GM19043 (cell line): ENCODE data around the gene NFYC.
"Not testable (repeated sequence)": the region's sequence is repeated elsewhere in the genome, so short reads cannot be mapped to it uniquely, and the experiment has no call there.

Source experiments
- ATAC-seq: cut with Tn5 transposase; IDR thresholded peaks from one replicate; pipeline ENCODE4 v1.9.1; 2021; ENCODE audit warnings: low read depth; ENCODE audit not compliant: unreplicated experiment

The NFYC gene

DNA sequence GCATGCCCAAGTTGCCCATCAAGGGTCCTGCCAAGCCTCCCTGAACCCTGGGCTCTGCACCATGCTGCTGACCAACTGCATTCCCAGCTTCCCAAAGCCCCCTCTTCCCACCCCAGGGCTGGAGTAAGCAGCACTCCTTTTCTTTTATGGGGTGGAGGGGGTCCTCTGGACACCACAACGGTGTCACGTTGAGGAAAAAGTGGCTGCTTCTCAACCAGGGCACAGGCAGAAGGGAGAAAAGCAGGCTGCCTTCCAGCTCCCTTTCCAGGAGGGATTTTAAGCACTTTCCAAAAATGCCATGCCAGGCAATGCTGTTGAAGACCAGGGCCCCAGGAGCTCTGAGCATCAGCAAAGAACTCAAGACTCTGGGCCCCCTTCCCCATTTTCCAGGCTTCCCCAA lies 26.7 kb upstream of the NFYC start:
- ATAC-seq = no peak

DNA sequence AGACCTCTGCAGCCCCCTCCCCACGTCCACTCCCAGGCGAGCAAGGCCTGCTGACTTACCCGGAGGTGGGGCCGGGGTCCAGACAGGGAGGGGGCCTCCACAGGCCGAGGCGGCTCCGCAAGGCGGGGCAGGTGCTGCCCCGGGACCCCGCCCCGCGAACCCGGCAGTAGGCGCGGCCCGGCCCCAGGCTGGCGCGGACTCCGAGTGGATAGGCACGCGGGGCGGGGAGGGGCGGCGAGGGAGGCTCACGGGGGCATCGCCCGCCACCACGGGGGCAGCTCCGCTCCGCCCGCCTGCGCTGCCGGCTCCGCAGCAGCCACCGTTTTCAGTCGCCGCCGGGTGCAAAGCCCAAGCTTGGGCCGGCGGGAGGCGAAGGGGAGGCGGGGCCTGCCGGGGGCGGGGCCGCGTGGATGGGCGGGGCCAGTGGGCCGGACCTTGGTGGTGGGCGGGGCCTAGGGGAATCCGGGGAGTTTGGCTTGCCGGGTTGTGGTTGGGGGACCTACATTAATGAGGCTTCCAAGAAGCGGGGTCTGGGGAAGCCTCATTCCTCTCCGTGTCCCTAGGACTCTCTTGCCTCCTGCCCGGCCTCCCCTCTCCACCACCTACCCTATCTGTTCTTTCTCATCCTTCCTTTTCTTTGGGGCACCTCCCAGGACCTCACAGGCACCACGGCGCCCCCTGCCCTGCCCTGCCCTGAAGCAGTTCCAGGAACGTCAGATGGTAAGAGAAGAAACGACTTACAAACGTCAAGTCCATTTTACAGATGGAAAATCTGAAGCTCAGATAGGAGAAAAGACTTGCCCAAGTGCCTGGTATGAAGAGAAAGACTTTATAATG lies 26.0 kb upstream of the NFYC start, which contains the start of gene RIMS3:
TSS of gene RIMS3 (minus strand) at position 348 of the 837 bp plus-strand sequence. CDS start 23,757 bp downstream, outside the sequence.
- peak; percentile 60 for ATAC-seq

DNA sequence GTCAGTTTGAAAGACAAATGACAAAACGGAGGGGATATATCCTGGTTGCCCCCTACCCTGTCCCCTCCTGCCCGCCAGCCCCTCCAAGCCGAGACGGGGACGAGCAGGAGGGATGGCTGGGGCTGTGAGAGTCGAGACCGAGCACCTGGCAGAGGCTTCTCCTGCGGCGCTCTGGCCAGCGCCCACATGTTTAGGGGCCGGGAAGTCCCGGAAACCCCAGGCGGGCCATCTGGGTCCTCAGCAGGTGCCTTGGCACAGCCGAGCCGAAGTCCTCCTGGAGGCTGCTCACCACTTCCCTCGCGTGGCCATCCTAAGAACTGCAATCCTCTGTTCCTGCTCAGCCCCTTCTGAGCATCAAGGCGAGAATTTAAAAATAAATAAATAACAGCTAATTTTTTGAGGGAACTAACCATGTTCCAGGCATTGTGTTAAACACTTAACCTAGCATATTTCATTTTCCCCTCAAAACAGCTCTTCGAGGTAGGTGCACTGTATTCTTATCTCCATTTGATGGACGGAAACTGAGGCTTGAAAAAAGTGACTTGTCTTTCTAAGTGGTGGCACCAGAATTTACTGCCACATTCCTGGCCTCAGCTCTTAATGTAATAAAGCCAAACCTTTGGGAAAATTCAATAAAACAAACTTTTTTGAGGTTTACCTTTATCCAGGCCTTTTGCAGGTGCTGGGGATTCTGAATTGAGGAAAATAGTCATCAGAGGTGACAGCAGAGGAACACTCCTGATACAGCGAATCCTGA lies 22.6 kb upstream of the NFYC start:
- peak; percentile 60 for ATAC-seq

DNA sequence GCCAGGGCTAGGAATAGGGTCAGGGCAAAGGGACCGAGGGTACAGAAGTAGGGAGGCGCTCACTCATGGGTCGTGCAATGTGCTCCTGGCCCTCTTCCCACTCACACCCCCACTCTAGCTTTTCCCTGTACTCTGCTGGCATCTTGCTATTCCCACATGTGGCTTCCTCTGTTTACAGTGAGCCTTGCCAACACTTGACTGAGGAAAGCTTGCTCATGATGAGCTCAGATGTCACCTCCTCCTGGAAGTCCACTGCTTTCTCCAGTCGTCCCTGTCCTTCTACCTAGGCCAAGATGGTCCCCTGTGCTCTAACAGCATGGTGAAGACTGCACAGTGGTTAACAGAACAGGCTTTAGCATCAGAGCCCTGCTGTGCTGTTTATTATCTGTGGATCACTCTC lies 18.1 kb upstream of the NFYC start:
- no peak for ATAC-seq

DNA sequence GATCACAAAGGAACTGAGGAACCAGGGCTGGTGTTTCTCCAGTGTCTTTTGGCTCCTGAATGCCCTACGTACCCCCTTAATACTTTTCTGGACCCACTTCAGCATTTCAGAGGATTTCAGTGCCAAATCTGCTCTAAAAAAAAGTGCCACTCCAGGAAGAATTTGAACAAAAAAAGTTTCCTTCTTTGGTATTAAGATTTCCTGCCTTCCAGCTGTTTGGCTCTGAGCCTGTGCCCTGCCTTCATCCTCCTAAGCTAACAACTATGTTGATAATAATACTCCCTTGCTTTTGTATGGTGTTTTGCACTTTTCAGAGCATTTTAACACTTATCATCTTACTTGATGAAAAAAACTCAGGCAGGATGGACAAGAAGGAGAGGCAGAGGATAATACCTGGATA lies 15.0 kb upstream of the NFYC start:
- ATAC-seq = no peak

DNA sequence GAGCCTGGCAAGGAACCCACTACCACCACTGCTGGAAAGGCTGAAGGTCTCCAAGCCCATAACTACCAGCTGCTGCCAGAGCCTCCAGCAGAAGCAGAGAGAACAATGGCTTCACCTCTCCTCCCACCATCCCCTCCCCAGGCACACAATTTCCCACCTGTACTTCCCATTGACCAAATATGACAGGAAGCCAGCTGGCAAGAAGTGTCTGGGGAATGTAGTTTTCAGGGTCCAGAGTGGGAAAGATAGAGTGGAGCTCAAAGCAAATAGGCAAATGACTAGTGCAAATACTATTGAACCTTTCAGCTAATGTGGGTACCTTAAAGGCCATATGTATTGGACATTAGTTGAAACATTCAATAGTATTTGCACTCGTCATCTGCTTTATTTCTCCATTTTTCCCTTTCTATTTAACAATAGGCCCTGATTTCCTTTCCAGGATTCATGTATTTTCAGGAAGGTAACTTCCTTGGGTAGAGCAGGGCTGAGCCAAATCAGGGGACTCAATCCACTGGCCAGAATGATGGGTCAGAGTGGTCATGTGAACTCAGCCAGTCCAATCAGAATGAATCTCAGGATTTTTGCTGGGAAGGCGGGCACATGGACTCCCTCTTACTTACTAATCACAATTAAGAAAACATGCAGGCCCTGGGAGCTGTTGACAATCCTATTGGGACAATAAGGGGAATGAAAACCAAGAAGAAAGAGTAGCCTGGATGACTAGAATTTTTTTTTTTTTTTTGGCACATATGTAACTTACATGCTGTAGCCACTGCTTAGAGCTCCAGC lies 12.1 kb upstream of the NFYC start:
- ATAC-seq = no peak

DNA sequence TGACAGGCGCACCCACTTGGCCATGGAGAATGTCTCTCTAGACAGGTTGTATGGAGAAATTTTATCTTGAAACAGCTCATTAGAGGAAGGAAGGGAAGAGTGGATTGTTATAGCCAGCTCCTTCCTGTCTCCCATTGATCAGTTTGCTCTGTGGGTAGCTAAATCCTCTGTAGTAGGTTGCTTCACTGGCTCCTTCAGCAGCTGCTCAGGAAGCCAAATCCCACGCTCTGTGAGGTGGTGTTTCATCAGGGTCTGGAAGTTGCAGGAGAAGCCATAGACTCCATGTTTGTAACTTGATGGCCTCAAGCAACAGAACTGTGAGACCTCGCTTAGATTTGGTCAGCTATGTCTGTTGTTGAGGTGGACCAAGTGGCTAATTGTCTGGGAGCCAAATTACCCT lies 6.8 kb upstream of the NFYC start:
- no peak for ATAC-seq

DNA sequence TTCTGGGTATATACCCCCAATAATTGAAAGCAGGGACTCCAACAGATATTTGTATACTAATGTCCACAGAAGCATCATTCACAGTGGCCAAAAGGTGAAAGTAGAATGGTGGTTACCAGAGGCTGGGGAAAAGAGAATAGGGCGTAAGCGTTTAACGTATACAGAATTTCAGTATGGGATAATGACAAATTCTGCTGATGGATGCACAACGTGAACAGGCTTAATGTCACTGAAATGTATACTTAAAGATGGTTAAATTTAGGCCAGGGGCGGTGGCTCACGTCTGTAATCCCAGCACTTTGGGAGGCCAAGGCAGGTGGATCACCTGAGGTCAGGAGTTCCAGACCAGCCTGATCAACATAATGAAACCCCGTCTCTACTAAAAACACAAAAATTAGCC lies 4.4 kb upstream of the NFYC start:
- ATAC-seq = no peak

DNA sequence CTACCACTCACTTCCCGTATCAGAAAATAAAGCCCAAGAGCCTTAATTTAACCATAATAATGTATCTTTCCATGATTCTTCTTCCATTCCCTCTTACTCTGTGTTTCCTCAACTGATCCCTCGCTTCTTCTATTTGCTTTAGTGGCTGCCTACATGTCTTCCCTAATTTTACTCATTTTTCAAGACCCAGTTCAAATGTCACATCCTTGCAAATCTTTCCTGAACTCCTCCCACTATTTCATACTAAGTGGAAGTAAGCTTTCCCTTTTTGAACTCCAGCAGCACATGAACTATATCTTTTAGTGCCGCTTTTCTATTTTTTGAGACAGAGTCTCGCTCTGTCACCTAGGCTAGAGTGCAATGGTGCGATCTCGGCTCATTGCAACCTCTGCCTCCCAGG lies 3.8 kb upstream of the NFYC start:
- no peak for ATAC-seq

DNA sequence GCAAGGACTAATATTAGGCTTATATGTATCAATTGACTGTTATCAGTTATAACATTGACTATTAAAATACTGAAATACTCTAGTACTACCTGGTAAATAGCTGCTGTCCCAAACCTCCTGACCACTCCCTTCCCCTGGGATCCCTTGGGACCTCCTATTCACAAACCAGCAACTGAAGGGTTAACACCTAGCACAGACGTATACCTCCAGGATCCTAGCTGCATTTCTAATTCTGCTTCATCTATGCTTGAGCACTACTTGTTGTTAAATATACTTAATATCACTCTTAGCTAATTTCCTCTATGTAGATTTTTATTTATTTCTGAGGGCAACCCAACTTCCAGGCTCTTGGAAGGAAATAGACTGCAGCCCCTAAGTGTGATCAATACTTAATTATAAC lies 1.8 kb upstream of the NFYC start:
- ATAC-seq = no peak

DNA sequence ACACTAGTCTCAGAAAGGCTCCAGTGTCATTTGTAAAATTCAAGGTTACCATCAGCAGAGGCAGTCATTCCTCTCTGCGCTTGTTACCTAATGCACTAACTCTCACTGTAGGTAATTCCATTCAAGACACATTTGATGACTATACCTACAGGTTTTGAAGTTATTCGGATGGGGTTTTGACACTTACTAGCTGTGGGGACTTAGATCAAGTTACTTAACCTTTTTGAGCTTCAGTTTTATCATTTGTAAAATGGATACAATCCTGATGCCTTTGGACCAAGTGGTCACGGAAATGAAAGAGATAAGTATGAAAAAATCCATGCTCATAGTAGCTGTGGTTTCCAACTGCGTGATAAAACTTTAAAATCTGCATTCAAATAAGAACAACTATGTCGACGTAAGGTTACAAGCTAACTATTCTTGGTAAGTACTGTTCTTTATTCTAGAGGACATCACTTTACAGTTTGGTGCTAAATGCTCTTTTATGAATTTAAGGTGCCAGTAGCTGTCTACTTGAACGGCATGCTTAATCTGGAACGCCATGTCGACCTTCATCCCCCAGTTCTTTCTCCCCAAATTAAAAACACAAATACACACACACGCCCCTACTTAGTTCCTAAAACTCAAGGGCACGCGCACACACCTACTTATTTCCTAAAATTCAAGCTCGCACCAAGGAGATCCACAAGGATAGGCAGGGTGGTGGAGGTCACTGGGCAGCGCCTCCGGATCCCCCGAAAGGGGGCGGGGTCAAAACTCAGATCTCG lies 550 bp upstream of the NFYC start:
- ATAC-seq = no peak

DNA sequence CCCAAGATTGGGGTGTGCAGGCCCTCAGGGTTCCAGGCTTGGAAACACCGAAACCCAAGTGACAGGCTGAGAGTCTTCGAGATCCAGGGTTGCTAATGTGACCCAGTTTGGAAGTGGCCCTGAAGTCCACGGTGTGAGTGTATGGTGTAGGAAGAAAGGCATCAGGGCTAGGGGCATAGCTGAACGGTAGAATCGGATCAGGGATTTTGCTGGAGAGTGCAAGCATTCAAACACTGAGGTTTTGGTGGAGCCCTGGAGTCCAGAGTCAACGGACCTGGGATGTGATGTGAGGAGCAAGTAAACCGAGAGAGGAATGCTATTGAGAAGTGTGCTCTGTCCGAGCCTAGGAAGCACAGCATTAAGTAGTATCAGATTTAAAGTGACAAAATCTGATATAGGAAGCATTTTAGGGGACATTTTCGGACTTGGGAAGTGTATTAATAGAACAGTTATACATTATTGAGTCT lies 958 bp downstream of the NFYC start:
- no peak for ATAC-seq

DNA sequence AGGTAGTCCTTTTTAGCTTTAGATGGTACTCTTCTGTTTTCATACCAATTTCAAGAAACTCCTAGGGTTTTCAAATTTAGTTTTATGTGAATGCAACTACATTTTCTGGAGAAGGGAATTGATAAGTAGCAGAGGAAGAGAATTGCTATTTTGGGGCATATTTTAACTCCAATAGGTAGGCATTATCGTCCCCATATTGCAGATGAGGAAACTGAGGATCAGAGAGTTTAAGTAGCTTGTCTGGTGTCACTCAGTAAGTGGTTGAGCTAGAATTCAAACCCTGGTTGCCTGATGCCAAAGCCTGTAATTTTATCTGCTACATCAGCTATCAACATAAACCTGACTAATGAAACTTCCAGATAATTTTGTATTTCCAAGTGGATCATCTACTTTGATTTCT lies 1.9 kb downstream of the NFYC start:
- ATAC-seq = no peak

DNA sequence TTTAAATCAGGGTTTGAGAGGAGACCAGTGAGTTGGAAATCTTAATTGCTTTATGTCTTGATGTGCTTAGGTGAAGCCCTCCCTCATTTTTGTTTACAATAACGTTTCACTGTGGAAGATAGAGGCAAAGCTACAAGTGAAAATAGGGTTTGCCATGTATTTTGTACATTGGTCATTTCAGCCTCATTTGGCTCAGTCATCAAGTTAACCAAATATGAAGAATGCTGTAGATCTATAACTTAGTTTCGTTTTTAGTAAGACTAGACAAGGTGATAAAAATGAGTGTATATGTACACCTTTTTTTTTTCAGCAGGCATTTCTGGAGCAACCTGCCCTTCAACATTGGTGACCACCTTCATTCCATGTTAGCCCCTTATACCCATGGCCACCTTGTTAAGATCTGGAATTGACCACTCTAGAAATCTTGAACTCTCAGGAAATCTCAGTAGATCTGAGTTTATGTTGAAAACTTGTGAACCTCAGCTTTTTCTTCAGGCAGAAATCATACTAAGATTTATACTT lies 2.9 kb downstream of the NFYC start:
- no peak for ATAC-seq

DNA sequence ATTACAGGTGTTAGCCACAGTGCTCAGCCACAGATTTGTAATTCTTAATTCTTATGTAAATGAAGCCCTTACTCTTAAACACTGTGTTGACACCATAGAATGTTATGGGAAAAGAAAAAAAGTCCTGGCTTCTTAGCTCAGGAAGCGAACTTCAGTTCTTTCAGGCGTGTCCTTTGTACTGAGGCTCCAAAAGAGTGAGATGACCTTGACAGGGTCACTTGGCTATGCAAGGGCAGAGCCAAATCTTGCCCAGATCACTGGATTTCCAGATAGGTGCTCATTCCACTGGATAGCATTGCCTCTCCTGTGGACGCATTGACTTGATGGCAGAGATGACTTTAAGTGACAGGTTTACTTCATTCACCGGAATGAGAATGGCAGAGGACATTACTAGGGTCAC lies 4.8 kb downstream of the NFYC start:
- ATAC-seq = no peak

DNA sequence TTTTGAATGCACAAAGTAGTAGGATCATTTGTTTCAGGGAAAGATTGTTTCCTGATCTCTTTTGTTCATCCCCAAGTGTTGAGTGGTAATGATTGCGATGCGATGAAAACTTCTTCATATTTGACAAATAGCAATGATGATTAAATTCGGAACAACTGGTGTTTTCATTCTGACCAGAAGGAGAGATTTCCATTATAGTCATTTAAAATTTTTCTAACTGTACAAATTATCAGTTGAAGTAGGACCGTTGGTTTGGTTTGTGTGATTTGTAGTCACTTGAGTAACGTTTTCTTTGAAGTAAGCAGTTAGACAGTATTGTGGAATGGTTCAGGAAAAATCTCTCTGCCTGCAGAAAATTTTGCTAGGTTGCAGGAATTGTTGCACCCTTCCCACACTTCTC lies 5.9 kb downstream of the NFYC start:
- no peak for ATAC-seq

DNA sequence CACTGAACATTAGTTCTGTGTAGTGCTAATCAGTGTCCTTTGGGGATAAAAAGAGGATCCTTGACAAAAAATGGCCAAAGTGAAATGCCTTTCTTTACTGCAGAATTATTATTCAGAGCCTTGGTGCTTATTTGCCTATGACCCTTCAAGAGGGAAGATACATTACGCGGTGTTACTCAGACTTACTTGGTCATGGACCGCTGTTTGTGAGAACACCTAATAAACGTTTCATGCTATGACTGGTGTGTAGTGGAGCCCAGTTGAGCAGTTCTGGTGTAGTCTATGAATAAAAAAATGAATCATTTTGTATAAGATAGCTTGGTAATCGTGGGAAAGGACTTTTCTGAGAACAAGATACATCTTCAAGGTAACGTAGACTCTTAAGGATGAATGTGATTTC lies 8.3 kb downstream of the NFYC start:
- peak; percentile 79 for ATAC-seq

DNA sequence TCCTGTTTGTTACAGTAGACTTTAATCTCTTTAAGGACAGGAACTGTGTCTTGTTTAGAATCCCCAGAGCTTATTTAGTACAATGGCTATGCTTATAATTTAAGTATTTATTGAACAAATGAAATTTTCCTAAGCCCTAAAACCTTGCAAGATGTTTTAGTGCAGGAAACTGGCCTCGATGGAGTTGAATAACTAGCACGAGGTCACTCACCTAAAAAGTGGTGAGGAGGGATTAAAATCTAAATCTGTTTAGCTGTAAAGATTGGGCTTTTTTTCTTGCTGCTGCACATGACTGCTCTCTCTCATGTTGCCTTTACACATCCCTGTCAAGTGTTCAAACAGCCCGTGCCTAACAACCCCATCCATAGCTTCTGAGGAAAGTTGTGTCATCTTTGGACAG lies 10.2 kb downstream of the NFYC start:
- ATAC-seq = no peak

DNA sequence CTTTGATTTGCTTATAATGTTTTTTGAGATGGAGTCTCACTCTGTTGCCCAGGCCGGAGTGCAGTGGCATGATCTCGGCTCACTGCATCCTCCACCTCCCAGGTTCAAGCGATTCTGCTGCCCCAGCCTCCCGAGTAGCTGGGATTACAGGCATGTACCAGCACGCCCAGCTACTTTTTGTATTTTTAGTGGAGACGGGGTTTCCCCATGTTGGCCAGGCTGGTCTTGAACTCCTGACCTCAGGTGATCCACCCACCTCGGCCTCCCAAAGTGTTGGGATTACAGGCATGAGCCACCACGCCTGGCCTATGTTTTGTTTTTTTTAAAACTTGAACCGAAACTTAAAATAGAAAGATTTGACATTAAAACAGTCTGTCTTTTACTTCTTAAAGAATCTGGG lies 11.3 kb downstream of the NFYC start:
- ATAC-seq = not testable (repeated sequence)

DNA sequence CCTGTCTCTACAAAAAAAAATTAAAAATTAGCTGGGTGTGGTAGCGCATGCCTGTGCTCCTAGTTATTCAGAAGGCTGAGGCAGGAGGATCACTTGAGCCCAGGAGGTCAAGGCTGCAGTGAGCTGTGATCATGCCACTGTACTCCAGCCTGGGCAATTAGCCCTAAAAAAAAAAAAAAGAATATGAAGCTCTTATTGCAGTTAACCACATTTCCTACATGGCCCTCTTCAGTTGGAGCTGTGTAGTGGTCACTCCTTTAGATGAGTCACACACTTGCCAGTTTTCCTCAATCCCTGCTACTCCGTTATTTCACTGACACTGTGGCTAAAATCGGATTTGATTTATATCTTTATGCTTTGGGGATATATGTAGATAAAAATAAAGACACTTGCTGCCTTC lies 11.8 kb downstream of the NFYC start:
- no peak for ATAC-seq
